Measurements from ENCODE around the gene TRAF3IP1.

DNA sequence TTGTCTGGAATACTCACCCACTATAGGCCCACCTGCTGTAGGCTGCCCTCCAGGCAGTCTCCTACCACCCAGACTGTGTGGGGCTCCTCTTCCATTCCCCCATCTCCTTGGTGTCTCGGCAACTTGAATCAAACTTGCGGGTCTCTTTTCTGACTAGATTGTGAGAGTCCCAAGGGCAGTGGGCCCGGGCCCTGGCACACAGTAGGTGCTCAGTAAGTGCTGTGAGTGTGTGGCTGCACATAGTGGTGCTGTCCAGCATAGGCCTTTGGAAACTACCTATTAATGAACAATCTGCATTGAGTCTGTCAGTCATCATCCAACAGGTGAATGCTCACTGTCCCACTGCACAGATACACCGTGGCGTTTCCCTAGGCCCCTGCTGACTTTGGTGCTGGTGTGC lies 62.8 kb downstream of the TRAF3IP1 start:
- TF ChIP-seq, protein P1, sequence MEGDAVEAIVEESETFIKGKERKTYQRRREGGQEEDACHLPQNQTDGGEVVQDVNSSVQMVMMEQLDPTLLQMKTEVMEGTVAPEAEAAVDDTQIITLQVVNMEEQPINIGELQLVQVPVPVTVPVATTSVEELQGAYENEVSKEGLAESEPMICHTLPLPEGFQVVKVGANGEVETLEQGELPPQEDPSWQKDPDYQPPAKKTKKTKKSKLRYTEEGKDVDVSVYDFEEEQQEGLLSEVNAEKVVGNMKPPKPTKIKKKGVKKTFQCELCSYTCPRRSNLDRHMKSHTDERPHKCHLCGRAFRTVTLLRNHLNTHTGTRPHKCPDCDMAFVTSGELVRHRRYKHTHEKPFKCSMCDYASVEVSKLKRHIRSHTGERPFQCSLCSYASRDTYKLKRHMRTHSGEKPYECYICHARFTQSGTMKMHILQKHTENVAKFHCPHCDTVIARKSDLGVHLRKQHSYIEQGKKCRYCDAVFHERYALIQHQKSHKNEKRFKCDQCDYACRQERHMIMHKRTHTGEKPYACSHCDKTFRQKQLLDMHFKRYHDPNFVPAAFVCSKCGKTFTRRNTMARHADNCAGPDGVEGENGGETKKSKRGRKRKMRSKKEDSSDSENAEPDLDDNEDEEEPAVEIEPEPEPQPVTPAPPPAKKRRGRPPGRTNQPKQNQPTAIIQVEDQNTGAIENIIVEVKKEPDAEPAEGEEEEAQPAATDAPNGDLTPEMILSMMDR (IDR thresholded peaks at IDR 0.05) = no peak
- no peak for TF ChIP-seq EP300 (IDR thresholded peaks at IDR 0.05)
